Measurements from ENCODE around the gene SMIM10L2A.

GRCh38 chrX:135421537-135421931 lies 210 bp upstream of the SMIM10L2A start:
- TF ChIP-seq POLR2AphosphoS5 (IDR thresholded peaks at IDR 0.05; ENCODE audit: insufficient read depth in 1 of 2, low read depth in 1 of 2): peak in 1 of 2 donors; percentile 43
- TF ChIP-seq CTCF (IDR thresholded peaks at IDR 0.05): no peak
- no peak for TF ChIP-seq POLR2A (IDR thresholded peaks at IDR 0.05)
